ENCODE measurements around the gene ELMO3.

Gene ELMO3

DNA sequence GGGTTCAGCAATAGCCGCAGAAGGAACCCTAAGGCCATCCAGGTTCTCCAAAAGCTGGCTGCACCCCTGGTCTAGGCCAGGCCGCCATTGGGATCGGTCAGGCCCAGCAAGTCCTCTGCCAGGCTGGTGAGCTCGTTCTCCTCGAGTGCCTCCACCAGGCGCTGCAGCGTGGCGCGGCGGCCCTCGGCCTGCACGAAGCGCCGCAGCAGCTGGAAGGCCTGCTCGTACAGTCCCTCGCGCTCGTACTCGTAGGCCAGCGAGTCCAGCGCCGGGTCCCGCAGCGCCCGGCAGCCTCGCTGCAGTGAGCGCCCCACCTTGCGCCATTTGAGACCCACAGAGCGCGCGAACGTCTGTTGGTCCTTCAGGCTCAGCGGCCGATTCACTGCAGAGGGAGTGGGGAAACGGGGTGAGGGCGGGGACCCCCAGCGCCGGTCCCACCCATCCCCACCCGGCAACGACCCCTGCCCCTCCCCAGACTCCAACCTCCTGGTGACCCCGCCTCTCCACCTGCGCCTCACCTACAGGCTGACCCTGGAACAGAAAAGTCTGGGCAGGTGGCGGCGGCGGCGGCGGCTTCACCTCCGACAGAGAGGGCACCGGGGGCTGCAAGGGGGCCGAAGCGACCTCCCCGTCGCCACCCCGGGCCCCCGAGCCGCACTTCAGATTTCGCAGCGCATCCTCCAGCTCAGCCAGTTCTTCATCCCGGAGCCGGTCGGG lies 44.2 kb upstream of the ELMO3 start:
- no peak for ATAC-seq
- no peak for TF ChIP-seq ESRRG (CRISPR knock-in tag; IDR thresholded peaks at IDR 0.05)

DNA sequence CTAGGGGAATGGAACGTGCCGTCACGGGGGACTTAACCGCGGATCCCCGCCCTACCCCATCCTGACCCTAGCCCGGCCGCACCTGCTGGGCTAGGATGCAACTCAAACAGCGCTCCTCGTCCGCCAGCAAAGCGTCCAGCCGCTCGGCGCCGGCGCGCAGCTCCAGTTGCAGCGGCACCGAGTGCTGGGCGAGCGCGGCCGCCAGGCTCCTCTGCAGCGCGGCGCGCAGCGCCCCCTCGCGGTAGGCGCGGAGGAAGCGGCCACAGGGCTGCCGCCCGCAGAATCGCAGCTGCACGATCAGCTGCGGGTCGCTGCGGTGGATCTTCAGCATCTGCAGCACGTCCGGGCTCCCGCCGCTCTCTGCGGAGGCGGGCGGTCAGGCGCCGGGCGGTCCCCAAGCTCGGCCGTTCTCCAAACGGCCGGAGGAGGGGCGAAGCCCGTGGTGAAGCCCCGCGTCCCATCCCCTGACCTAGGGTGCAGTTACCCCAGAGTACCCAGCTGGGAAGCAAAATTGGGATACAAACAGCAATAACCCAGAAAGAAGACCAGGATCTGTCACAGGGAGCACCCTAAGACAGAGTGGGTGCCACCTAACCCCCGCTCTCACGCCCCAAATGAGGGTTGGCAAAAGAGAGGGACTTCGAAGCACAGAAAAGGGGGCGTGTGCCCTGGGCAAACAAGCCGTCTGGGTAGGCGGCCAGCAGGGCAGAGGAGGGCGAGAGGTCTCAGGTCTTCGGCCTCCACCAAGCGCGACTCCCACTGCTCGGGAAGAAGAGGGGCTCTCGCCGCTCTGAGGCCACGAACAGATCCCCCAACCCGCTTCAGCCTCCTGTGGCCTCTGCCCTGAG lies 43.4 kb upstream of the ELMO3 start:
- no peak for TF ChIP-seq GLIS3 (CRISPR knock-in tag; IDR thresholded peaks at IDR 0.05)
- peak; percentile 76; the same call in 1 of the 2 replicates for TF ChIP-seq ZFP3 (CRISPR knock-in tag; IDR thresholded peaks at IDR 0.05)
- TF ChIP-seq ISL1 (CRISPR knock-in tag; IDR thresholded peaks at IDR 0.05): no peak
- peak; percentile 69 for ATAC-seq

DNA sequence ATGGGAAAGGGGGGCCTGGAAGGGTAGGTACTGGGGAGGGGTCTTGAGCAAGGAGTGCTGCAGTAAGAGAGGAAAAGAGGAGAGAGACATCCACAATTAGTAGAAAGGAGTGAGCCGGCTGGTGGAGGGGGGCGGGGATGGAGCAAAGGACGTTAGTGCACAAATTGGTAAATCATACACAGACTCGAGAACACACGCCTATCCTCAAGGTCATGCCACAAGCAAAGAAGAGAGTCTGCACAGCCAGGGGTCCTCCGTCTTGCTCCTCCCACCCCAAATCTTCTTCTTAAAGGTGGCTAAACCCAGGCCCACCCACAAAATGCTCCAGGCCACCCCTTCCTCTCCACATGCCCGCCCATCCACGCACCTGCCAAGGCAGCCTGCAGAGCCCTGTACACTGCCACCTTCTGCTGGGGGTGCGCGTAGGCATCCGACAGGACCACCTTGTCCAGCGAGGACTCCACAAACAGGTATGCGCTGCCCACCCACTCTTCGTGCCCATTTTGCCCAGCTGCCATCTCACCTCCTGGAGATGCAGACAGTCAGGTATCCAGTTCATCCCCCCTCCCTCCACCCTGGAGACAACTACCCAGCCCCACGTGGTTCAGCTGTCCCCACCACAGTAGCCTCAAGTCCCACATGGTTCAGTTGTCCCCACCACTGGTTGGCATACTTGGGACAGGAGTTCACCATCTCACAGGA lies 42.6 kb upstream of the ELMO3 start:
- ATAC-seq: no peak
- no peak for TF ChIP-seq ZFP3 (CRISPR knock-in tag; IDR thresholded peaks at IDR 0.05)

DNA sequence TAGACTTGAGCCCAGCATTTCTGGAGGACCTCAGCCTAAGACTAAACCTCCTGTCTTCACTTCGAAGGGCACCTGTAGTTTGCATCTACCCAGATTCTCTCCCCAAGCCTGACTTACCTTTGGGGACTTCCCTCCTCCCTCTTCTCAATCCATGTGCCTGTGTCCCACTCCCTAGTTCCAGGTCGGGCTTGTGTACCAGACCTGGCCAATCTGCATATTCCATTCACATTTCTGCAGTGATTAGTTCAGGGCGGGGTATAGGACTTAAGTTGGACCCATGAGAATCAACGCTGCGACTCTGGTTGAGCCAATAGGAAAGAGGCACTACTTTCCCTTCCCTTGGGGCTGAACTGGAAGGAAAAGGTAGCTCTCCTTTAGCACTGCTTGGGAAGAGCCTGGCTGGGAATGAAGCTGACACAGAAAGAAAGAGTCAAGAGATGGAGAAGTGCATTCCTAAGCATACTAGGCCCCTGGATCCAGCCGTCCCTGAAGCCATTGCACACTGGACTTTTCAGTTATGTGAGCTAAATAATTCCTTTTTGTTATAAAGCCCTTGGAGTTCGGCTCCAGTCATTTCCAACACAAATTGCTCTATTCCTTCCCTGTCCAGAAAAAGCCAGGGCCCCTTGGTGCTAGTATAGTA lies 41.7 kb upstream of the ELMO3 start:
- ATAC-seq: no peak
- no peak for TF ChIP-seq TOX (CRISPR knock-in tag; IDR thresholded peaks at IDR 0.05; ENCODE audit: borderline replicate concordance)
- no peak for TF ChIP-seq PPARA (CRISPR knock-in tag; IDR thresholded peaks at IDR 0.05; ENCODE audit: borderline replicate concordance)
- no peak for TF ChIP-seq BACH2 (CRISPR knock-in tag; IDR thresholded peaks at IDR 0.05; ENCODE audit: borderline replicate concordance)

DNA sequence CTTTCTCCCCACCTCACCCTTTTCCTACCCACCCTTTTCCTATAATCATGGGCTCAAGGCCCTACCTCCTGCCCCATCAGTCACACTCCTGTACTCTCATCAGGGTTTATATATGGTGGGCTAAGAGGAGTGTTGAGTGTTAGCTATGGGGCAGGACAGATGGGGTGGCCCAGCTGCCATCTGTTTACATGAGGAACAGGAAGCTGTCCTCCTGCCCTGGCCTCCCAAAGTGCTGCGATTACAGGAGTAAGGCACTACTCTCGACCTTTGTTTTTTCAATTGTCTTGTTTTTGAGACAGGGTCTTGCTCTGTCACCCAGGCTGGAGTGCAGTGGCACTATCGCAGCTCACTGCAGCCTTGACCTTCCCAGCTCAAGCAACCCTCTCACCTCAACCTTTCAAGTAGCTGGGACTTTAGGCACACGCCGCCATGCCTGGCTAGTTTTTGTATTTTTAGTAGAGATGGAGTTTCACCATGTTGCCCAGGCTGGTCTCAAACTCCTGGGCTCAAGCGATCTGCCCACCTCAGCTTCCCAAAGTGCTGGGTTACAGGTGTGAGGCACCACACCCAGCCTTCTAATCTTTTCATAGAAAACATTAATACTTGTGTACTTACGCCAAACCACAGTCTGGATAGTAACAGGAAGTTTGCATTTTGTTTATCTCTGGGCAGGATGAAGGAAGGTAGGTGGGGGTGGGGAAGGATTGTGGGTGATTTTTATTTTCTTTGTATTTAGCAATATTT lies 40.9 kb upstream of the ELMO3 start:
- no peak for ATAC-seq
- TF ChIP-seq ESRRG (CRISPR knock-in tag; IDR thresholded peaks at IDR 0.05): no peak
- TF ChIP-seq SNAI2 (CRISPR knock-in tag; IDR thresholded peaks at IDR 0.05): no peak
- TF ChIP-seq ARNTL (CRISPR knock-in tag; IDR thresholded peaks at IDR 0.05; ENCODE audit: borderline replicate concordance, low read depth): no peak
- TF ChIP-seq, protein P1, sequence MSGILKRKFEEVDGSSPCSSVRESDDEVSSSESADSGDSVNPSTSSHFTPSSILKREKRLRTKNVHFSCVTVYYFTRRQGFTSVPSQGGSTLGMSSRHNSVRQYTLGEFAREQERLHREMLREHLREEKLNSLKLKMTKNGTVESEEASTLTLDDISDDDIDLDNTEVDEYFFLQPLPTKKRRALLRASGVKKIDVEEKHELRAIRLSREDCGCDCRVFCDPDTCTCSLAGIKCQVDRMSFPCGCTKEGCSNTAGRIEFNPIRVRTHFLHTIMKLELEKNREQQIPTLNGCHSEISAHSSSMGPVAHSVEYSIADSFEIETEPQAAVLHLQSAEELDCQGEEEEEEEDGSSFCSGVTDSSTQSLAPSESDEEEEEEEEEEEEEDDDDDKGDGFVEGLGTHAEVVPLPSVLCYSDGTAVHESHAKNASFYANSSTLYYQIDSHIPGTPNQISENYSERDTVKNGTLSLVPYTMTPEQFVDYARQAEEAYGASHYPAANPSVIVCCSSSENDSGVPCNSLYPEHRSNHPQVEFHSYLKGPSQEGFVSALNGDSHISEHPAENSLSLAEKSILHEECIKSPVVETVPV (CRISPR knock-in tag; IDR thresholded peaks at IDR 0.05): no peak
- TF ChIP-seq ISL1 (CRISPR knock-in tag; IDR thresholded peaks at IDR 0.05): no peak
- TF ChIP-seq, protein P2, sequence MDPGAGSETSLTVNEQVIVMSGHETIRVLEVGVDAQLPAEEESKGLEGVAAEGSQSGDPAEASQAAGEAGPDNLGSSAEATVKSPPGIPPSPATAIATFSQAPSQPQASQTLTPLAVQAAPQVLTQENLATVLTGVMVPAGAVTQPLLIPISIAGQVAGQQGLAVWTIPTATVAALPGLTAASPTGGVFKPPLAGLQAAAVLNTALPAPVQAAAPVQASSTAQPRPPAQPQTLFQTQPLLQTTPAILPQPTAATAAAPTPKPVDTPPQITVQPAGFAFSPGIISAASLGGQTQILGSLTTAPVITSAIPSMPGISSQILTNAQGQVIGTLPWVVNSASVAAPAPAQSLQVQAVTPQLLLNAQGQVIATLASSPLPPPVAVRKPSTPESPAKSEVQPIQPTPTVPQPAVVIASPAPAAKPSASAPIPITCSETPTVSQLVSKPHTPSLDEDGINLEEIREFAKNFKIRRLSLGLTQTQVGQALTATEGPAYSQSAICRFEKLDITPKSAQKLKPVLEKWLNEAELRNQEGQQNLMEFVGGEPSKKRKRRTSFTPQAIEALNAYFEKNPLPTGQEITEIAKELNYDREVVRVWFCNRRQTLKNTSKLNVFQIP (CRISPR knock-in tag; IDR thresholded peaks at IDR 0.05; ENCODE audit: borderline replicate concordance, low read depth): no peak
- TF ChIP-seq, protein P3, sequence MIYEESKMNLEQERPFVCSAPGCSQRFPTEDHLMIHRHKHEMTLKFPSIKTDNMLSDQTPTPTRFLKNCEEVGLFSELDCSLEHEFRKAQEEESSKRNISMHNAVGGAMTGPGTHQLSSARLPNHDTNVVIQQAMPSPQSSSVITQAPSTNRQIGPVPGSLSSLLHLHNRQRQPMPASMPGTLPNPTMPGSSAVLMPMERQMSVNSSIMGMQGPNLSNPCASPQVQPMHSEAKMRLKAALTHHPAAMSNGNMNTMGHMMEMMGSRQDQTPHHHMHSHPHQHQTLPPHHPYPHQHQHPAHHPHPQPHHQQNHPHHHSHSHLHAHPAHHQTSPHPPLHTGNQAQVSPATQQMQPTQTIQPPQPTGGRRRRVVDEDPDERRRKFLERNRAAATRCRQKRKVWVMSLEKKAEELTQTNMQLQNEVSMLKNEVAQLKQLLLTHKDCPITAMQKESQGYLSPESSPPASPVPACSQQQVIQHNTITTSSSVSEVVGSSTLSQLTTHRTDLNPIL (CRISPR knock-in tag; IDR thresholded peaks at IDR 0.05; ENCODE audit: low read depth): no peak
- no peak for TF ChIP-seq ZNF8 (CRISPR knock-in tag; IDR thresholded peaks at IDR 0.05)
- no peak for TF ChIP-seq RARB (CRISPR knock-in tag; IDR thresholded peaks at IDR 0.05)
- no peak for TF ChIP-seq CSDC2 (CRISPR knock-in tag; IDR thresholded peaks at IDR 0.05)
- no peak for TF ChIP-seq ZFP30 (CRISPR knock-in tag; IDR thresholded peaks at IDR 0.05)
- no peak for TF ChIP-seq ZC3H10 (CRISPR knock-in tag; IDR thresholded peaks at IDR 0.05)
- no peak for TF ChIP-seq BACH2 (CRISPR knock-in tag; IDR thresholded peaks at IDR 0.05; ENCODE audit: borderline replicate concordance)
- TF ChIP-seq PPARA (CRISPR knock-in tag; IDR thresholded peaks at IDR 0.05; ENCODE audit: borderline replicate concordance): no peak
- TF ChIP-seq, protein P4, sequence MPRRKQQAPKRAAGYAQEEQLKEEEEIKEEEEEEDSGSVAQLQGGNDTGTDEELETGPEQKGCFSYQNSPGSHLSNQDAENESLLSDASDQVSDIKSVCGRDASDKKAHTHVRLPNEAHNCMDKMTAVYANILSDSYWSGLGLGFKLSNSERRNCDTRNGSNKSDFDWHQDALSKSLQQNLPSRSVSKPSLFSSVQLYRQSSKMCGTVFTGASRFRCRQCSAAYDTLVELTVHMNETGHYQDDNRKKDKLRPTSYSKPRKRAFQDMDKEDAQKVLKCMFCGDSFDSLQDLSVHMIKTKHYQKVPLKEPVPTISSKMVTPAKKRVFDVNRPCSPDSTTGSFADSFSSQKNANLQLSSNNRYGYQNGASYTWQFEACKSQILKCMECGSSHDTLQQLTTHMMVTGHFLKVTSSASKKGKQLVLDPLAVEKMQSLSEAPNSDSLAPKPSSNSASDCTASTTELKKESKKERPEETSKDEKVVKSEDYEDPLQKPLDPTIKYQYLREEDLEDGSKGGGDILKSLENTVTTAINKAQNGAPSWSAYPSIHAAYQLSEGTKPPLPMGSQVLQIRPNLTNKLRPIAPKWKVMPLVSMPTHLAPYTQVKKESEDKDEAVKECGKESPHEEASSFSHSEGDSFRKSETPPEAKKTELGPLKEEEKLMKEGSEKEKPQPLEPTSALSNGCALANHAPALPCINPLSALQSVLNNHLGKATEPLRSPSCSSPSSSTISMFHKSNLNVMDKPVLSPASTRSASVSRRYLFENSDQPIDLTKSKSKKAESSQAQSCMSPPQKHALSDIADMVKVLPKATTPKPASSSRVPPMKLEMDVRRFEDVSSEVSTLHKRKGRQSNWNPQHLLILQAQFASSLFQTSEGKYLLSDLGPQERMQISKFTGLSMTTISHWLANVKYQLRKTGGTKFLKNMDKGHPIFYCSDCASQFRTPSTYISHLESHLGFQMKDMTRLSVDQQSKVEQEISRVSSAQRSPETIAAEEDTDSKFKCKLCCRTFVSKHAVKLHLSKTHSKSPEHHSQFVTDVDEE (CRISPR knock-in tag; IDR thresholded peaks at IDR 0.05): no peak
- no peak for TF ChIP-seq ZNF70 (CRISPR knock-in tag; IDR thresholded peaks at IDR 0.05)
- TF ChIP-seq ZNF565 (CRISPR knock-in tag; conservative IDR thresholded peaks at IDR 0.05; ENCODE audit: low read depth): no peak

All from SK-N-SH treated with all-trans-retinoic acid at 6 μM for 48 hours (cell line).